Neuronal stem cell (in vitro differentiated cells): ENCODE results near the gene ENTHD1.
"Not testable (repeated sequence)": the region's sequence is repeated elsewhere in the genome, so short reads cannot be mapped to it uniquely, and the experiment has no call there.

Source experiments
- DNase-seq: peaks from one replicate; pipeline ENCODE4 v3.0.0-alpha.2; 2013; ENCODE audit warnings: low spot score
- H2AFZ ChIP-seq: one replicate; pipeline ENCODE4 v1.6.1; 2013; ENCODE audit warnings: mild to moderate bottlenecking, low read length, inconsistent platforms
- H2AK5ac ChIP-seq: 2 replicates; pipeline ENCODE4 v1.6.1; 2013; ENCODE audit warnings: low read depth, mild to moderate bottlenecking, inconsistent platforms, low read length, moderate library complexity, mixed read lengths
- H2BK120ac ChIP-seq: 2 replicates; pipeline ENCODE4 v1.6.1; 2013; ENCODE audit warnings: low read depth, mild to moderate bottlenecking, inconsistent platforms, low read length, moderate library complexity, mixed read lengths
- H2BK12ac ChIP-seq: one replicate; pipeline ENCODE4 v1.6.1; 2013; ENCODE audit warnings: low read length, inconsistent platforms
- H2BK15ac ChIP-seq: 2 replicates; pipeline ENCODE4 v1.6.1; 2013; ENCODE audit warnings: mild to moderate bottlenecking, low read length, inconsistent platforms, mixed read lengths
- H2BK5ac ChIP-seq: one replicate; pipeline ENCODE4 v1.6.1; 2013; ENCODE audit warnings: inconsistent platforms, mild to moderate bottlenecking, low read length, moderate library complexity
- H3K14ac ChIP-seq: one replicate; pipeline ENCODE4 v1.6.1; 2013; ENCODE audit warnings: low read length, inconsistent platforms
- H3K18ac ChIP-seq: 2 replicates; pipeline ENCODE4 v1.6.1; 2013; ENCODE audit warnings: low read length, inconsistent platforms
- H3K23ac ChIP-seq: 2 replicates; pipeline ENCODE4 v1.6.1; 2013; ENCODE audit warnings: low read depth, mild to moderate bottlenecking, mixed read lengths, low read length, inconsistent platforms; ENCODE audit not compliant: poor library complexity
- H3K27ac ChIP-seq: replicated peaks from 3 replicates; pipeline ENCODE4 v1.5.1; 2013; ENCODE audit warnings: low read length, inconsistent platforms
- H3K27me3 ChIP-seq, 3 experiments: 2 replicates each; pipeline ENCODE4 v1.6.1; 2013; ENCODE audit warnings: low read length in 3 of 3, mild to moderate bottlenecking in 2 of 3, inconsistent platforms in 1 of 3, low read depth in 1 of 3, mixed read lengths in 1 of 3, moderate library complexity in 1 of 3; ENCODE audit not compliant: control insufficient read depth in 3 of 3, insufficient read depth in 3 of 3
- H3K36me3 ChIP-seq, 2 donors: replicated peaks in 1 of 2; 2 replicates each; pipeline ENCODE4 v1.6.1; 2013; ENCODE audit warnings: low read length in 2 of 2; ENCODE audit not compliant: control insufficient read depth in 2 of 2, insufficient read depth in 2 of 2
- H3K4ac ChIP-seq: 2 replicates; pipeline ENCODE4 v1.6.1; 2013; ENCODE audit warnings: inconsistent platforms, mild to moderate bottlenecking, low read length, moderate library complexity
- H3K4me1 ChIP-seq, 2 donors: 1 replicate in 1 of 2; 2 replicates in 1 of 2; pipeline ENCODE4 v1.6.1; 2013; ENCODE audit warnings: low read length in 2 of 2, low read depth in 1 of 2; ENCODE audit not compliant: control insufficient read depth in 2 of 2, insufficient read depth in 1 of 2
- H3K4me2 ChIP-seq: one replicate; pipeline ENCODE4 v1.6.1; 2013; ENCODE audit warnings: mild to moderate bottlenecking, low read length, inconsistent platforms; ENCODE audit not compliant: insufficient read depth, poor library complexity, severe bottlenecking
- H3K4me3 ChIP-seq, 2 donors: 2 replicates each; pipeline ENCODE4 v1.5.1; 2013; ENCODE audit warnings: low read length in 2 of 2, mild to moderate bottlenecking in 2 of 2, inconsistent platforms in 1 of 2, moderate library complexity in 1 of 2
- H3K79me1 ChIP-seq: one replicate; pipeline ENCODE4 v1.6.1; 2013; ENCODE audit warnings: low read depth, mild to moderate bottlenecking, inconsistent platforms, low read length, moderate library complexity
- H3K9ac ChIP-seq: one replicate; pipeline ENCODE4 v1.6.1; 2013; ENCODE audit warnings: mild to moderate bottlenecking, low read depth, low read length, inconsistent platforms; ENCODE audit not compliant: poor library complexity
- H3K9me3 ChIP-seq, 2 donors: replicated peaks in 1 of 2; 2 replicates each; pipeline versions ENCODE3 to v1.6.1; 2013; ENCODE audit warnings: low read length in 2 of 2, mild to moderate bottlenecking in 2 of 2, inconsistent platforms in 1 of 2, low read depth in 1 of 2, mixed read lengths in 1 of 2, moderate library complexity in 1 of 2; ENCODE audit not compliant: control insufficient read depth in 2 of 2, insufficient read depth in 1 of 2
- H4K8ac ChIP-seq: one replicate; pipeline ENCODE4 v1.6.1; 2013; ENCODE audit warnings: low read depth, mild to moderate bottlenecking, inconsistent platforms, low read length, moderate library complexity
- H4K91ac ChIP-seq: one replicate; pipeline ENCODE4 v1.6.1; 2013; ENCODE audit warnings: low read length, low read depth, mild to moderate bottlenecking, inconsistent platforms; ENCODE audit not compliant: poor library complexity
- WGBS, 2 donors: extraction: QIAGEN DNeasy Blood & Tissue Kit; methylation state at CpG; one replicate each; pipeline ENCODE4 v1.1.7; 2013; ENCODE audit warnings: missing lambda C conversion rate in 2 of 2, mixed read lengths in 1 of 2; ENCODE audit not compliant: insufficient read length in 2 of 2, insufficient replicate concordance in 1 of 2; ENCODE audit errors: extremely low coverage in 2 of 2; 5-methylcytosine and 5-hydroxymethylcytosine counted together

The ENTHD1 gene

DNA sequence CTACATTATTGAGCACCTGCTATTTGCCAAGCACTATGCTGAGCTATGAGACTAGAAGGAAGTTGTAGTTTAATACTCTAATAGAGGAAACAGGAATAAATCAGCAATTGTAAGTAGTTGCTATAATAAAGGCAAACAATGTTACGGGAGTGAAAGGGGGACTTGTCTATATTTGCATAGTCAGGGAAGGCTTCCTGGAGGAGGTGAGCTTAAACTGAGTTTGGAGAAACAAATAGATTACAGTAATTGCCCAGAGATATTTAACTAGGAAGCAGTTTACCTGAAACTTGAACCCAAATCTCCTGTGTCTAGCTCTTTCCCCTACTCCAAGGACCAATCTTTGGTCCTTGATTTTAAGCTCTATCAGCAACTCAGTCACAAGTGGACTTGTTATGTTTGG is 2.1 kb upstream of the ENTHD1 start:
- no peaks in the 10 kb centered on the region for H3K4me1 ChIP-seq
- H3K4me3 ChIP-seq: no peak overlapping the region
- no peak overlapping the region for H4K8ac ChIP-seq
- DNase-seq: no peak
- no peak overlapping the region for H3K9ac ChIP-seq
- no peak overlapping the region for H2AFZ ChIP-seq
- no peaks in the 10 kb centered on the region for H3K9me3 ChIP-seq
- H2BK15ac ChIP-seq: no peak overlapping the region
- no peak overlapping the region for H2BK5ac ChIP-seq
- H3K14ac ChIP-seq: no peak overlapping the region
- H3K4ac ChIP-seq: no peak overlapping the region
- no peak overlapping the region for H3K23ac ChIP-seq
- H2AK5ac ChIP-seq: no peak overlapping the region
- H4K91ac ChIP-seq: no peak overlapping the region
- H2BK120ac ChIP-seq: no peak overlapping the region
- peaks cover 0 to 15% (median 0%) of the 10 kb centered on the region in 3 experiments for H3K27me3 ChIP-seq
- no CpG with 5 or more reads among the region's 1 CpG for WGBS, 2 donors
- no peaks in the 10 kb centered on the region for H3K36me3 ChIP-seq
- H3K4me2 ChIP-seq: no peak overlapping the region
- no peak overlapping the region for H3K18ac ChIP-seq
- no peak overlapping the region for H3K27ac ChIP-seq
- no peak overlapping the region for H2BK12ac ChIP-seq
- H3K79me1 ChIP-seq: no peaks in the 10 kb centered on the region

DNA sequence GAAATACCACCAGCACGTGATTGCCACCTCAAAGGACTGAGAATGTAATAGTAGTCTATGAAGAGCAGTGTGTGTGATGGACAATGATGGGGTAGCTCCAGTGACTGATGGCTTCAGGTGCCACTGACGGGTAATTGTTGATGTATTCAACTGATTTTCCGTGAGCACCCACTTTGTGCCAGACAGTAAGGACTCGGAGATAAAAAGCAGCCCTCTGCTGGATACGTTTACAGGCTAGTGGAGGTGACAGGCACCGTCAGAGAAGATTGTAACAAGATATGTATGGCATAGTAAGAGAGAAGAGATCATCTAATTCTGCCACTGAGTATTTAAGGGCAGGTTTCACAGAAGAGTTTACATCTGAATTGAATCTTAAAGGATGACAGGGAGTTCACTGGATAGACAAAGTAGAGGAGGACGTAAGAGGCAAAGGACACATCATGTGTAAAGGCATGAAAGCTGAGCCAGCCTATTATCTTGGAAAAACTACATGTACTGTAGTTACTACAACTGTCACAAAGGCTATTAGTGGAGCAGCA is 1.1 kb upstream of the ENTHD1 start:
- no peak overlapping the region for H2BK5ac ChIP-seq
- WGBS, 2 donors: no CpG with 5 or more reads among the region's 7 CpGs
- no peaks in the 10 kb centered on the region for H3K36me3 ChIP-seq
- no peaks in the 10 kb centered on the region for H3K79me1 ChIP-seq
- no peak overlapping the region for H2BK15ac ChIP-seq
- H3K9ac ChIP-seq: no peak overlapping the region
- no peak overlapping the region for H4K91ac ChIP-seq
- DNase-seq: no peak
- no peak overlapping the region for H3K4ac ChIP-seq
- no peak overlapping the region for H4K8ac ChIP-seq
- H2BK120ac ChIP-seq: no peak overlapping the region
- H3K4me3 ChIP-seq: no peak overlapping the region
- no peak overlapping the region for H3K14ac ChIP-seq
- H3K18ac ChIP-seq: no peak overlapping the region
- H3K23ac ChIP-seq: no peak overlapping the region
- H2BK12ac ChIP-seq: no peak overlapping the region
- H2AFZ ChIP-seq: no peak overlapping the region
- H3K4me1 ChIP-seq: no peaks in the 10 kb centered on the region
- no peak overlapping the region for H3K27ac ChIP-seq
- no peak overlapping the region for H3K4me2 ChIP-seq
- H3K9me3 ChIP-seq: no peaks in the 10 kb centered on the region
- H2AK5ac ChIP-seq: no peak overlapping the region
- H3K27me3 ChIP-seq: peaks cover 0 to 10% (median 0%) of the 10 kb centered on the region in 3 experiments

DNA sequence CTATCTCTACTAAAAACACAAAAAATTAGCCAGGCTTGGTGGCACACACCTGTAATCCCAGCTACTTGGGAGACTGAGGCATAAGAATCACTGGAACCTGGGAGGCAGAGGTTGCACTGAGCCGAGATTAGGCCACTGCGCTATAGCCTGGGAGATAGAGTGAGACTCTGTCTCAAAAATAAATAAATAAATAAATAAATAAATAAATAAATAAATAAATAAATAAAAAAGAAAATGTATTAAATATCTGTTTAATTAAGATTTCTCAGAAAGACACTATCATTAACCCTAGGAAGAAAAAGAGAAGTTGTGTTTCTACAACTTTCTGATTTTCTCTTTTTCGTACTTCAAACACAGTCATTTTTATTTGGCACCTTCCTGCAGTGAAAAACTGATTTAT is 3.6 kb downstream of the ENTHD1 start:
- H2BK12ac ChIP-seq, H2AFZ ChIP-seq, H2BK5ac ChIP-seq, H2AK5ac ChIP-seq, H3K4me2 ChIP-seq, H3K4me1 ChIP-seq, H4K91ac ChIP-seq, H3K79me1 ChIP-seq, H3K9ac ChIP-seq, H3K9me3 ChIP-seq, H3K4ac ChIP-seq, H3K18ac ChIP-seq, H3K14ac ChIP-seq, H2BK15ac ChIP-seq, H3K27me3 ChIP-seq, H2BK120ac ChIP-seq, H3K36me3 ChIP-seq, DNase-seq, H4K8ac ChIP-seq, H3K4me3 ChIP-seq, H3K23ac ChIP-seq, H3K27ac ChIP-seq: not testable (repeated sequence)
- no CpG with 5 or more reads among the region's 3 CpGs for WGBS, 2 donors

DNA sequence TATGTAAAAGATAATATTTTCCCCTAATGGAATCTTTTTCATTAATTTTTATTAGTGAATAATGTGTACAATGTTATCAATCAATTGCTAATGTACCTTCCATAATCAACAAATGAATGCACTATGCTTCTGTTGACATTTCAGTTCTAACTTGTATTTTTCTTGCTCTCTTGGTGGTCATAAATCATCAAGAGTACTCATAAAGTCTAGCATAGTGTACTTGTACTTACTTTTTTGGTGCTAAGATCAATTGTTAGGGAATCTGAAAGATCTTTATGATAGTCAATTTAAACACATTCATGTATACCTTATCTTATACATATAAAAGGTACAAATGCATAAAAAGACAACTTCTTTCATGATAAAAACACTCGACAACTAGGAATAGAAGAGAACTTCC is 10.5 kb downstream of the ENTHD1 start:
- Histone ChIP-seq H3K4me2 (no peak overlapping the region), H3K27me3 (peaks cover 0 to 1% (median 0%) of the 10 kb centered on the region in 3 experiments), H3K36me3 (no peaks in the 10 kb centered on the region), H3K23ac (no peak overlapping the region), H2BK15ac (no peak overlapping the region), H3K4me1 (no peaks in the 10 kb centered on the region), H2BK5ac (no peak overlapping the region), H3K9me3 (no peaks in the 10 kb centered on the region), H3K27ac (no peak overlapping the region), H3K4me3 (no peak overlapping the region), H2AK5ac (no peak overlapping the region), H4K8ac (no peak overlapping the region), H2BK12ac (no peak overlapping the region), H3K18ac (no peak overlapping the region), H3K9ac (no peak overlapping the region), H3K14ac (no peak overlapping the region), H2BK120ac (no peak overlapping the region), H4K91ac (no peak overlapping the region), H2AFZ (no peak overlapping the region), H3K79me1 (no peaks in the 10 kb centered on the region), H3K4ac (no peak overlapping the region)
- no peak for DNase-seq
- WGBS, 2 donors: no CpG with 5 or more reads among the region's 1 CpG
